OCI-LY3 (cell line): ENCODE data around the gene EDN2.
A peak's percentile ranks its signal among the peaks of the same experiment; 100 is the strongest.

Experiments used
- H2AFZ ChIP-seq: fragments of 200-600, 300-600 bp; shearing (Covaris generic); 2 replicates; pipeline ENCODE4 v1.6.0; 2014; ENCODE audit warnings: antibody characterized with exemption, low read depth, low read length
- H3K27ac ChIP-seq: fragments of 200-600, 300-600 bp; sonication (generic); 2 replicates; pipeline ENCODE4 v1.5.1; 2014; ENCODE audit warnings: mild to moderate bottlenecking, low read length, moderate library complexity, mixed read lengths
- H3K27me3 ChIP-seq: fragments of 200-600, 300-600 bp; sonication (generic); 2 replicates; pipeline ENCODE4 v1.6.1; 2014; ENCODE audit warnings: low read depth, low read length, mixed read lengths
- H3K36me3 ChIP-seq: fragments of 200-600, 300-600 bp; sonication (generic); replicated peaks from 2 replicates; pipeline ENCODE3; 2014; ENCODE audit warnings: low read depth, low read length, mixed read lengths
- H3K4me1 ChIP-seq: fragments of 300-600, 200-600 bp; sonication (generic); 2 replicates; pipeline ENCODE4 v1.6.1; 2014; ENCODE audit warnings: low read length, mixed read lengths
- H3K4me2 ChIP-seq: fragments of 200-600, 300-600 bp; sonication (generic); 2 replicates; pipeline ENCODE4 v1.6.1; 2014; ENCODE audit warnings: low read length, mixed read lengths
- H3K4me3 ChIP-seq: fragments of 300-600, 200-600 bp; sonication (generic); 2 replicates; pipeline ENCODE4 v1.5.1; 2014; ENCODE audit warnings: antibody characterized with exemption, mild to moderate bottlenecking, low read length, moderate library complexity
- H3K79me2 ChIP-seq: fragments of 300-600, 200-600 bp; shearing (Covaris generic); 2 replicates; pipeline ENCODE4 v1.6.1; 2014; ENCODE audit warnings: mild to moderate bottlenecking, low read length, mixed read lengths
- H3K9ac ChIP-seq: fragments of 300-600, 200-600 bp; shearing (Covaris generic); 2 replicates; pipeline ENCODE4 v1.6.0; 2014; ENCODE audit warnings: mild to moderate bottlenecking, low read length, moderate library complexity
- H3K9me3 ChIP-seq: fragments of 200-600, 300-600 bp; shearing (Covaris generic); 2 replicates; pipeline ENCODE4 v1.6.1; 2014; ENCODE audit warnings: low read length, mixed read lengths; ENCODE audit not compliant: insufficient read depth
- H4K20me1 ChIP-seq: fragments of 200-600, 300-600 bp; sonication (generic); 2 replicates; pipeline ENCODE4 v1.6.1; 2016; ENCODE audit warnings: low read length, mixed read lengths; ENCODE audit not compliant: insufficient read depth
- CTCF ChIP-seq: fragments of 200-600, 300-600 bp; sonication (generic); IDR thresholded peaks from 2 replicates; pipeline ENCODE4 v1.5.1; 2014; ENCODE audit warnings: antibody characterized with exemption, low read length, low read depth
- EZH2phosphoT487 ChIP-seq: fragments of 200-600 bp; shearing (Covaris generic); IDR thresholded peaks from 2 replicates; pipeline ENCODE4 v1.6.1; 2018; ENCODE audit warnings: antibody characterized with exemption, mixed run types, low read depth

EDN2 gene

GRCh38 chr1:41487126-41488039, 2.9 kb upstream of the EDN2 start:
- H3K79me2 ChIP-seq = no peaks in the 10 kb centered on the region
- H3K4me2 ChIP-seq = peak overlapping the region; percentile 99
- no peaks in the 10 kb centered on the region for H4K20me1 ChIP-seq
- peak overlapping the region; percentile 96 for H3K27ac ChIP-seq
- H3K4me1 ChIP-seq = peaks cover 58% of the 10 kb centered on the region
- no peaks in the 10 kb centered on the region for H3K27me3 ChIP-seq
- no peaks in the 10 kb centered on the region for H3K9me3 ChIP-seq
- no peak overlapping the region for H2AFZ ChIP-seq
- H3K9ac ChIP-seq = peak overlapping the region; percentile 79
- no peak for TF ChIP-seq CTCF
- TF ChIP-seq EZH2phosphoT487 = no peak
- H3K36me3 ChIP-seq = no peaks in the 10 kb centered on the region
- H3K4me3 ChIP-seq = peak overlapping the region; percentile 77

DNA sequence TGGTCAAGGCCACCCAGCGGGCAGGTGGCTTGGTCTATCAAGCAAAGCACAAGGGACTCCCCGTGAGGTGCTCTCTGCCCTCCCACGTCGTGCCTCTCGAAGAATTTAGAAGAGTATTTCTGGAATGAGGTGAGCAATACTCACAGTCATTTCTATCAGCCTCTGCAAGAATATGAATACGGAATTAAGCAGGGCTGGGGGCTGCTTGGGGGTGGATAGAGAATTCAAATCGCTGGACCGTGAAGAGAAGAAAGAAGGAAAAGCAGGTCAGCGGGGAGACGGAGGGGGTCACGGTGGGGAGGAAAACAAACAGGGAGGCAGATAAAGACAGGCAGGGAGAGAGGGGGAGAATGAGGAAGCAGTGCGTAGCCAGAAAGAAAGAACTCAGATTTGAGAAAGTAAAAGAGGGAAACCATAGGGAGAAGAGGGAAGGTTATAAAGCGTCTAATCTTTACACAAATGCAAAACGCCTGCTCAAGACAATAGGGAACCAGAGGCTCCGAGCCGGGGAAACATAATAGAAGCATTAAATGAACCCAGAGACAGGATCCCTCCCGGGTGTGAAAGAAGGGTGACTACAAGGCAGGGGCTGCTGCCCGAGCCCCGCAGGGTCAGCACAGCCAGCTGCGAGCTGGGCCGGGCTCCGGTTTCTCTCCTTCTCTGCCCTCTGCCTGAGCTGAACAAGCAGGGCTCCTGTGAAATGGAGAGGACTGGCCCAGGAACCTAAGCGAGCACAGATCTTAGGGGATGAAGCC, 2.1 kb upstream of the EDN2 start:
- H3K4me3 ChIP-seq = peak overlapping the region; percentile 77
- peak overlapping the region; percentile 99 for H3K4me2 ChIP-seq
- H3K4me1 ChIP-seq = peaks cover 61% of the 10 kb centered on the region
- peak overlapping the region; percentile 79 for H3K9ac ChIP-seq
- no peaks in the 10 kb centered on the region for H3K79me2 ChIP-seq
- H2AFZ ChIP-seq = no peak overlapping the region
- H3K9me3 ChIP-seq = no peaks in the 10 kb centered on the region
- TF ChIP-seq CTCF = no peak
- TF ChIP-seq EZH2phosphoT487 = no peak
- H3K27ac ChIP-seq = peak overlapping the region; percentile 96
- no peaks in the 10 kb centered on the region for H3K36me3 ChIP-seq
- no peaks in the 10 kb centered on the region for H4K20me1 ChIP-seq
- H3K27me3 ChIP-seq = no peaks in the 10 kb centered on the region

GRCh38 chr1:41486053-41486370, 1.5 kb upstream of the EDN2 start:
- TF ChIP-seq EZH2phosphoT487 = no peak
- no peak for TF ChIP-seq CTCF
- peak overlapping the region; percentile 79; the same call in 1 of the 2 replicates for H3K9ac ChIP-seq
- H3K36me3 ChIP-seq = no peaks in the 10 kb centered on the region
- peaks cover 64% of the 10 kb centered on the region for H3K4me1 ChIP-seq
- H3K27me3 ChIP-seq = no peaks in the 10 kb centered on the region
- H3K27ac ChIP-seq = peak overlapping the region; percentile 96
- no peak overlapping the region for H2AFZ ChIP-seq
- peak overlapping the region; percentile 99 for H3K4me2 ChIP-seq
- H4K20me1 ChIP-seq = no peaks in the 10 kb centered on the region
- no peaks in the 10 kb centered on the region for H3K79me2 ChIP-seq
- peak overlapping the region; percentile 77 for H3K4me3 ChIP-seq
- no peaks in the 10 kb centered on the region for H3K9me3 ChIP-seq

- Histone ChIP-seq H2AFZ (no peak overlapping the region), H3K27ac (peak overlapping the region; percentile 96), H4K20me1 (no peaks in the 10 kb centered on the region), H3K4me3 (peak overlapping the region; percentile 77; the same call in 1 of the 2 replicates), H3K36me3 (no peaks in the 10 kb centered on the region), H3K9ac (peak overlapping the region; percentile 79; the same call in 1 of the 2 replicates), H3K27me3 (no peaks in the 10 kb centered on the region), H3K9me3 (no peaks in the 10 kb centered on the region), H3K4me2 (peak overlapping the region; percentile 99), H3K79me2 (no peaks in the 10 kb centered on the region), H3K4me1 (peaks cover 67% of the 10 kb centered on the region)
- no peak for TF ChIP-seq EZH2phosphoT487
- no peak for TF ChIP-seq CTCF
Observed at GRCh38 chr1:41485605-41486004, 1.1 kb upstream of the EDN2 start.
